Ectodermal cell (in vitro differentiated cells): ENCODE results near the gene DNAH1.

Experiments
- H3K27ac ChIP-seq: 2 replicates; pipeline ENCODE4 v1.7.0; 2013; ENCODE audit warnings: mild to moderate bottlenecking, low read depth, low read length; ENCODE audit not compliant: insufficient read depth, poor library complexity, severe bottlenecking
- H3K27me3 ChIP-seq: 2 replicates; pipeline ENCODE4 v1.7.0; 2013; ENCODE audit warnings: mild to moderate bottlenecking, low read length; ENCODE audit not compliant: insufficient read depth, control insufficient read depth, poor library complexity, severe bottlenecking
- H3K36me3 ChIP-seq: one replicate; pipeline ENCODE4 v1.7.0; 2013; ENCODE audit warnings: low read length; ENCODE audit not compliant: control insufficient read depth, insufficient read depth
- H3K4me1 ChIP-seq: one replicate; pipeline ENCODE4 v1.7.0; 2013; ENCODE audit warnings: low read length; ENCODE audit not compliant: control insufficient read depth, insufficient read depth
- H3K4me3 ChIP-seq: 2 replicates; pipeline ENCODE4 v1.7.0; 2013; ENCODE audit warnings: low read depth, low read length, control low read depth; ENCODE audit not compliant: insufficient read depth
- H3K9me3 ChIP-seq: 2 replicates; pipeline ENCODE4 v1.7.0; 2013; ENCODE audit warnings: mild to moderate bottlenecking, low read length, moderate library complexity; ENCODE audit not compliant: control insufficient read depth
- WGBS, 2 experiments: methylation state at CpG; one replicate each; pipeline ENCODE4 v1.1.7; 2013; ENCODE audit warnings: missing lambda C conversion rate in 2 of 2; 5-methylcytosine and 5-hydroxymethylcytosine counted together

The DNAH1 gene

GRCh38 chr3:52408466-52408865 lies 92.3 kb downstream of the DNAH1 start:
- peaks cover 39% of the 10 kb centered on the region for H3K36me3 ChIP-seq
- WGBS, 2 experiments: 93 to 96% methylated on average over 8 of the region's 8 CpGs
- H3K4me1 ChIP-seq: peaks cover 16% of the 10 kb centered on the region
- H3K9me3 ChIP-seq: no peaks in the 10 kb centered on the region
- H3K27me3 ChIP-seq: peaks cover 5% of the 10 kb centered on the region
- H3K27ac ChIP-seq: no peak overlapping the region
- no peak overlapping the region for H3K4me3 ChIP-seq

GRCh38 chr3:52415800-52416199 lies 99.7 kb downstream of the DNAH1 start:
- Histone ChIP-seq H3K27me3 (peaks cover 5% of the 10 kb centered on the region), H3K4me3 (no peak overlapping the region), H3K9me3 (no peaks in the 10 kb centered on the region), H3K36me3 (no peaks in the 10 kb centered on the region), H3K4me1 (peaks cover 8% of the 10 kb centered on the region), H3K27ac (no peak overlapping the region)
- 96 to 97% methylated on average over 2 to 3 of the region's 3 CpGs for WGBS, 2 experiments

GRCh38 chr3:52420388-52420787 lies 104.3 kb downstream of the DNAH1 start:
- Histone ChIP-seq H3K4me1 (no peaks in the 10 kb centered on the region), H3K27ac (peak overlapping the region; percentile 21)
- WGBS, 2 experiments: 81 to 89% methylated on average over 2 of the region's 2 CpGs

GRCh38 chr3:52422669-52423068 lies 106.5 kb downstream of the DNAH1 start:
- Histone ChIP-seq H3K36me3 (no peaks in the 10 kb centered on the region), H3K27ac (no peak overlapping the region), H3K27me3 (no peaks in the 10 kb centered on the region), H3K4me1 (no peaks in the 10 kb centered on the region), H3K4me3 (no peak overlapping the region), H3K9me3 (no peaks in the 10 kb centered on the region)
- 87 to 89% methylated on average over 3 of the region's 3 CpGs for WGBS, 2 experiments

More at GRCh38 chr3:52420388-52420787, 104.3 kb downstream of the DNAH1 start:
- Histone ChIP-seq H3K9me3 (no peaks in the 10 kb centered on the region), H3K36me3 (no peaks in the 10 kb centered on the region), H3K27me3 (no peaks in the 10 kb centered on the region), H3K4me3 (no peak overlapping the region)

- no peaks in the 10 kb centered on the region for H3K27me3 ChIP-seq
- no peak overlapping the region for H3K4me3 ChIP-seq
- no peaks in the 10 kb centered on the region for H3K36me3 ChIP-seq
- no peaks in the 10 kb centered on the region for H3K4me1 ChIP-seq
- H3K9me3 ChIP-seq: no peaks in the 10 kb centered on the region
- no peak overlapping the region for H3K27ac ChIP-seq
- 75 to 78% methylated on average over 5 of the region's 5 CpGs for WGBS, 2 experiments
Measured at GRCh38 chr3:52423173-52423572, 107.1 kb downstream of the DNAH1 start.

GRCh38 chr3:52428151-52429005 lies 112.3 kb downstream of the DNAH1 start:
- 30 to 36% methylated on average over 7 of the region's 7 CpGs for WGBS, 2 experiments
- Histone ChIP-seq H3K36me3 (no peaks in the 10 kb centered on the region), H3K27ac (no peak overlapping the region), H3K4me3 (no peak overlapping the region), H3K4me1 (peaks cover 5% of the 10 kb centered on the region), H3K27me3 (no peaks in the 10 kb centered on the region), H3K9me3 (no peaks in the 10 kb centered on the region)

GRCh38 chr3:52429031-52429430 lies 112.9 kb downstream of the DNAH1 start:
- Histone ChIP-seq H3K27ac (no peak overlapping the region), H3K4me1 (peaks cover 11% of the 10 kb centered on the region), H3K27me3 (no peaks in the 10 kb centered on the region), H3K4me3 (no peak overlapping the region), H3K36me3 (no peaks in the 10 kb centered on the region), H3K9me3 (no peaks in the 10 kb centered on the region)
- 55 to 64% methylated on average over 3 of the region's 3 CpGs for WGBS, 2 experiments

- Histone ChIP-seq H3K36me3 (no peaks in the 10 kb centered on the region), H3K27me3 (no peaks in the 10 kb centered on the region), H3K4me3 (no peak overlapping the region), H3K27ac (no peak overlapping the region), H3K4me1 (peaks cover 12% of the 10 kb centered on the region), H3K9me3 (no peaks in the 10 kb centered on the region)
- 86 to 90% methylated on average over 7 of the region's 7 CpGs for WGBS, 2 experiments
Measured at GRCh38 chr3:52429779-52430415, 113.8 kb downstream of the DNAH1 start.

- no peaks in the 10 kb centered on the region for H3K27me3 ChIP-seq
- no peak overlapping the region for H3K4me3 ChIP-seq
- no peak overlapping the region for H3K27ac ChIP-seq
- no peaks in the 10 kb centered on the region for H3K9me3 ChIP-seq
- H3K4me1 ChIP-seq: peaks cover 12% of the 10 kb centered on the region
- no peaks in the 10 kb centered on the region for H3K36me3 ChIP-seq
- 90 to 92% methylated on average over 9 of the region's 9 CpGs for WGBS, 2 experiments
Measured at GRCh38 chr3:52430416-52430810, 114.3 kb downstream of the DNAH1 start.

- no peak overlapping the region for H3K27ac ChIP-seq
- no peaks in the 10 kb centered on the region for H3K9me3 ChIP-seq
- no peak overlapping the region for H3K4me3 ChIP-seq
- no peaks in the 10 kb centered on the region for H3K27me3 ChIP-seq
- 92 to 94% methylated on average over 10 of the region's 10 CpGs for WGBS, 2 experiments
- H3K4me1 ChIP-seq: peaks cover 12% of the 10 kb centered on the region
- no peaks in the 10 kb centered on the region for H3K36me3 ChIP-seq
Measured at GRCh38 chr3:52431459-52432223, 115.5 kb downstream of the DNAH1 start.
